GM12875 (cell line): ENCODE data around the gene SSR4.
A peak's percentile ranks its signal among the peaks of the same experiment; 100 is the strongest.
"Not testable (repeated sequence)": the region's sequence is repeated elsewhere in the genome, so short reads cannot be mapped to it uniquely, and the experiment has no call there.

Experiments used
- H3K4me3 ChIP-seq: one replicate; pipeline ENCODE4 v1.5.1; 2011; ENCODE audit warnings: low read depth, low read length, control low read depth
- CTCF ChIP-seq: IDR thresholded peaks from 2 replicates; pipeline ENCODE4 v1.5.1; 2011; ENCODE audit warnings: low read depth, mild to moderate bottlenecking, control low read depth, inconsistent platforms, low read length, moderate library complexity, borderline replicate concordance; ENCODE audit not compliant: insufficient read depth

SSR4 gene

DNA sequence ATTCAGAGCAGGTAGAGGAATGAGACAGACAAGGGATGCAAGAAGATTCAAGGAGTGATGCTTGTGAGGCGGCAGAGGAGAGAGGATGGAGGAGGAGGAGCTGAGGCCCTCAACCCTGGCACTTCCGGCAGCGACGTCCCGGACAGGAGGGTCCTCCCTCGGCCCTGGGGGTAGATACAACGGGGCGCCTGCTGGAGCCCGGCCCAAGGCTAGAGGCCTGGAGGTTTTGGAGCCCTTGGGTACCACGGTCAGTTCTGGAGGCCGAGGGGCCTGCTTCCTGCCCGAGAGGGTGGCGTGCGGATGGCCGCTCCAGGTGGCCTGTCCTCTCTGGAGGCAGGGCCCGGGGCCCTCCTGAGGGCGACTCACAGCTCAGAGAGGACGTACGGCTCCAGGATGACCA, 13.5 kb downstream of the SSR4 start:
- no peak for TF ChIP-seq CTCF
- H3K4me3 ChIP-seq = no peak overlapping the region

DNA sequence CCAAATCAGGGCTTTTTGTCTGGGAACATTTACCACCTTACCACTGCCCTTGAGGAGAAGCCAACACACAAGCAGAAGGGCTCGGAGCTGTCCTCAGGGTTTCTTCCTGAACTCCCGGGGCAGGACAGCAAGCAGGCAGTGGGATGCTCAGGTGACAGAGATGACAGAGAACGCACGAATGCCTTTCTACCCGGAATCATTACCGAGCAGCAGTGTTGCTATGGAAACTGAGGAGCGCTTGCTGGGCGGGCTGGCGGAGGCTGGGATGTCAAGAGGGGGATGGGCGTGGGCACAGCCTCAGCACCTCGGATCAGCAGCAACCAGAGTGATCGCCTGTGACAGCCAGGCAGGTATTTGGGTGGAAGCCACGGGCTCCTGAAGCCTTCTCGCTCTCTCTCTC, 17.8 kb downstream of the SSR4 start:
- H3K4me3 ChIP-seq = no peak overlapping the region
- TF ChIP-seq CTCF = no peak

- H3K4me3 ChIP-seq = no peak overlapping the region
- no peak for TF ChIP-seq CTCF
These were observed 18.7 kb downstream of the SSR4 start for GRCh38 chrX:153813161-153813560.

DNA sequence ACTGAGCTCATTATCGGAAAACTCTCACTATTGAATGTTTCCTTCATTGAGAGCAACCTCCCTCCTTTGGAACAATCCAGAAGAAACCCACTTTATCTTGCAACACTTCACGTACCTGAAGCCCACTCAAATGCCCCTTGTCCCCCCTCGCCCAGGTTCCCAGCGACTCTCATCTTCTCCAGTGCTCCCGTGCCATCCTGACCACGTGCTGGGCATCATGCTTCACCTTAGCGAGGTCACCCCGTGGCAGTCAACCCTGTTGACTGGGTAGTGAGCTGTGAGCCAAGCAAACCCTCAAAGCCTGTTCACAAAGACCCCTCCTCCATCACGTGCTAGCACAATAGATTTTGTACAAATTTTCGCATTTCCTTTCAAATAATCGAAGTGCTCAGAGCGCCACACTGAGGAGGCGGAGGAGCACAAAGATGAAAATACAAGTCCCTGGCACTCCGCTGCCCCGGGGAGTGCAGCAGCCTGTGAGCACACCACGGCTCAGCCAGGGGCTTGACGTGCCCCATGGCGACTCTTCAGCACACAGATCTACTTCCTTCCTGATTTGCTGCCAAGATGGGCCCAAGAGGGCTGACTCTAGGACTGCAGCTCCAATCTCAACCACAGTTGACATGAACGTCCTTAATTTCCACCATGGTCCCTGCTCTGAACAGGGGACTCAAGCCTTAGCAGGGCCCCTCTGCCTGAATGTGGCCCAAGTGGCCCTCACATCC, 20.3 kb downstream of the SSR4 start:
- H3K4me3 ChIP-seq = no peak overlapping the region
- TF ChIP-seq CTCF = no peak

GRCh38 chrX:153816831-153817690, 22.6 kb downstream of the SSR4 start:
- H3K4me3 ChIP-seq = no peak overlapping the region

DNA sequence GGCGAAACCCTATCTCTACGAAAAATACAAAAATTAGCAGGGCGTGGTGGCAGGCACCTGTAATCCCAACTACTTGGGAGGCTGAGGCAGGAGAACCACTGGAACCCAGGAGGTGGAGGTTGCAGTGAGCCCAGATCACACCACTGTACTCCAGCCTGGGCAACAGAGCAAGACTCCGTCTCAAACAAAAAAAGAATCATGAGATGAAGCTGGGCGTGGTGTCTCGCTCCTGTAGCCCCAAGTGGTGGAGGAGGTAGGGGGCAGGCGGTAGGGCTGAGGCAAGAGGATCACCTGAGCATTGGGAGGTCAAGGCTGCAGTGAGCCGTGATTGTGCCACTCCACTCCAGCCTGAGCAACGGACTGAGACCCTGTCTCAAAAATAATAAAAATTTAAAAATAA, 23.6 kb downstream of the SSR4 start:
- H3K4me3 ChIP-seq = not testable (repeated sequence)

More at GRCh38 chrX:153816831-153817690, 22.6 kb downstream of the SSR4 start:
- TF ChIP-seq CTCF = no peak

- TF ChIP-seq CTCF = no peak
- peak overlapping the region; percentile 10 for H3K4me3 ChIP-seq
These were observed 24.3 kb downstream of the SSR4 start for GRCh38 chrX:153818571-153819383.
